Measurements from ENCODE around the gene TRIM46. TPM values are rescaled to one million over a fixed set of nuclear protein-coding genes. Genes with fewer than 3 reads are reported as not detected.

Gene TRIM46
- total RNA-seq, 6 donors from 2014 or later, result 0.30 to 0.64 (median 0.57) TPM; not detected in 3

DNA sequence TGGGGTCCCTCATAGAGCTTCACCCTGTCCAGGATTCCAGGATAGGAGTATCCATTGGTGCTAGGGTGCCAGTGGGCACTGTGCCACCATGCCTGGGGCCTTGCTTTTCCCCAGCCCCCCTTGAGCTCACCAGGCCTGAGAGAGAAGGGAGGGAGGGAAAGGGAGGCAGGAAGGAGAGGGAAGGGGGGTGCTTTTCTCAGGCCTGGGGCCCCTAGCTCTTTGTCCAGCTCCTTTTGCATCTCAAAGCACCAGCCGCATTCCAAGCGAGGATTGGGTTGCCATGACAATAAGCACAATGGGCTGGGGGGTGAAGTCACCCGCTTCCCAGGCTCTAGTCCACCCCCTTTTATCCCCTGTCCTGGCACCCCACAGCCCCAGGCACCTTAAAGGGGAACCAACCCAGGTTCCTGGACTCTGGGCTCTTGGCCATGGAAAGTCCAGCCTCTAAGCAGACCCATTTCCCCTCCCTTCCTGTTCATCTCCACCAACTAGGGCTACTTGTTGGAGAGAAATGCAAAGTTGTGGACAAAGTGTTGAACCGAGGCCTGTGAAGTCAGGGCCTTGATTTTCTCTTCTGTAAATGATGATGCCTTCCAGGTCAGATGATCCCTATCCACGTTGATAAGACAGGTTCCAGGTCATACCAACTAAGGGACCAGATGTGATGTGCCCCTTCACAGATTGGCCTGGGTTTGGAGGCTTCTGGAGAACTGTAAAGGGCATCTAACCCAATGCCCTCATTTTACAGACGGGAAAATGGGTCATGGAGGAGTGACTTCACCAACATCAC is 22.6 kb downstream of the TRIM46 start:
- DNase-seq (no peak), ATAC-seq (ENCODE audit: low FRiP score in 2 of 2) (no peak)
- no peaks in the 10 kb centered on the region for H3K9me3 ChIP-seq
- no peaks in the 10 kb centered on the region for H3K27me3 ChIP-seq
- peaks cover 23 to 32% (median 27%) of the 10 kb centered on the region in 4 donors for H3K4me1 ChIP-seq
- H3K4me3 ChIP-seq, result peak overlapping the region in 1 of 4 donors; percentile 69
- H3K36me3 ChIP-seq, result peaks cover 0 to 14% (median 7%) of the 10 kb centered on the region in 4 donors
- WGBS, 2 donors, result 90 to 92% methylated on average over 6 of the region's 6 CpGs
- no peak for TF ChIP-seq EP300 (IDR thresholded peaks at IDR 0.05)
- TF ChIP-seq POLR2A (IDR thresholded peaks at IDR 0.05), result peak in 1 of 4 donors; percentile 3
- peak overlapping the region in 2 of 4 donors; percentile 90 to 96 for H3K27ac ChIP-seq

DNA sequence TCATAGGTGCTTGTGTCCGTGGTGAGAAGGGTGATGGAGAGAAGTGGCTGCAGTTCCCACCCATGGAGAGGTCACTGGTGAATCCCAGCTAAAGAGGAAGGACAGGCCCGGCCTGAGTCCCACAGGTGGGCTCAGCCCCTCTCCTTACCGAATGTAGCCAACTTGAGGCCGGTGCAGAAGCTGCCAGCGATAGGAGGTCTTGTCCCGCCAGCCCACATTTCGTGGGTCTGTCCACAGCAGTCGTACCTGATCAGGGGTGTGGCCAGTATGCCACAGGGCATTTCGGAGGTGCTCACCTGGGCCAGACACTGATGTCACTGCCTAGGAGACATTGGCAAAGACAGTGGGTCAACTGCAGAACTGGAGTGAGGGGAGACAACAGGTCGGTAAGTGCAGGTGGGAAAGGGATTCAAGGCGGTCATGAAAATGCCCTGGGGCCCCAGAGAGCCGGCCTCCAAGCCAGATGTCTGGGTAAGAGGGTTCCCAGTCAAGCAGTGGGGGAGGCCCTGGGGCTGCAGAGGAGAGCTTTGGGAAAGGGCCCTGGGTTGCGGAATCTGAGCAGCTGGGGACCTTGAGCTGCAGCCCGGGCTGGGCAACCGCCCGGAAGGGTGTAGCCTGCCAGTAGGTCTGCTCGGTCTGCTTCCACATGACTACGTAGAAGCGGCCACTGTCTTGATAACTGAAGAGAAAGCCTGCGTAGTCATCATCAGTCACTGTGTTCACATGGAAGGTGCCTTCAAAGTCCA is 23.4 kb downstream of the TRIM46 start:
- no peak for ATAC-seq (ENCODE audit: low FRiP score in 2 of 2)
- TF ChIP-seq POLR2A (IDR thresholded peaks at IDR 0.05), result no peak
- TF ChIP-seq, protein P1, sequence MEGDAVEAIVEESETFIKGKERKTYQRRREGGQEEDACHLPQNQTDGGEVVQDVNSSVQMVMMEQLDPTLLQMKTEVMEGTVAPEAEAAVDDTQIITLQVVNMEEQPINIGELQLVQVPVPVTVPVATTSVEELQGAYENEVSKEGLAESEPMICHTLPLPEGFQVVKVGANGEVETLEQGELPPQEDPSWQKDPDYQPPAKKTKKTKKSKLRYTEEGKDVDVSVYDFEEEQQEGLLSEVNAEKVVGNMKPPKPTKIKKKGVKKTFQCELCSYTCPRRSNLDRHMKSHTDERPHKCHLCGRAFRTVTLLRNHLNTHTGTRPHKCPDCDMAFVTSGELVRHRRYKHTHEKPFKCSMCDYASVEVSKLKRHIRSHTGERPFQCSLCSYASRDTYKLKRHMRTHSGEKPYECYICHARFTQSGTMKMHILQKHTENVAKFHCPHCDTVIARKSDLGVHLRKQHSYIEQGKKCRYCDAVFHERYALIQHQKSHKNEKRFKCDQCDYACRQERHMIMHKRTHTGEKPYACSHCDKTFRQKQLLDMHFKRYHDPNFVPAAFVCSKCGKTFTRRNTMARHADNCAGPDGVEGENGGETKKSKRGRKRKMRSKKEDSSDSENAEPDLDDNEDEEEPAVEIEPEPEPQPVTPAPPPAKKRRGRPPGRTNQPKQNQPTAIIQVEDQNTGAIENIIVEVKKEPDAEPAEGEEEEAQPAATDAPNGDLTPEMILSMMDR (IDR thresholded peaks at IDR 0.05), result no peak
- TF ChIP-seq EP300 (IDR thresholded peaks at IDR 0.05), result no peak
- no peak for TF ChIP-seq POLR2AphosphoS5 (IDR thresholded peaks at IDR 0.05)
- WGBS, 2 donors, result 93 to 94% methylated on average over 19 to 20 of the region's 20 CpGs
- H3K9me3 ChIP-seq, result no peaks in the 10 kb centered on the region
- H3K36me3 ChIP-seq, result peaks cover 0 to 14% (median 7%) of the 10 kb centered on the region in 4 donors
- H3K27ac ChIP-seq, result no peak overlapping the region
- no peak overlapping the region for H3K4me3 ChIP-seq
- H3K4me1 ChIP-seq, result peaks cover 23 to 32% (median 27%) of the 10 kb centered on the region in 4 donors
- H3K27me3 ChIP-seq, result no peaks in the 10 kb centered on the region
- DNase-seq, result no peak

DNA sequence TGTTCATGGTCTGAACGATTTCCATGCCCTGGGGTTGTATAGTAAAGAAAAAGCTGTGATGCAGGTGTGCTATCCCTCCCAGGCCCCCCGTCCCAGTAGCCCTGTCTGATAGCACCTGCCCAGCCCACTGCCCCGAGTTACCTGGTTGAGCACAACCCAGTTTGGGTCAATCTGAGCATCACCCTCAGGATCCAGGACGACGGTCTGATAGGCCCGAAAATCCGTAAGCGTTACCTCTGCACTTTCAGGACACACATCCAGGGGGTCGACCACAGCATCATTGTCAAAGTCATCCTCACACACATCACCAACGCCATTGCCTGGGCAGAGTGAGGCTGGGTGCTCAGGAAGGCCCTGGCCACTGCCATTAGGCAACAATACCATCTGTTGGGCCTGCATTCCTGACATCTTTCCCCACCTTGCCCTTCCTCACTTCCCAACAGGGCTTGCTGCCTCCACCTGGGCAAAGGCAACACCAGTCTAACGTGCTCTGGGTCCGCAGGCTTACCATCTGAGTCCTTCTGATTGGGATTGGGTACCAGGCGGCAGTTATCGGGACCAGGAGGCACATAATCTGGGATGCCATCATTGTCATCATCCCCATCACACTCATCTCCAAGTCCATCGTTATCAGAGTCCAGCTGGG is 24.4 kb downstream of the TRIM46 start:
- 90 to 95% methylated on average over 15 of the region's 15 CpGs for WGBS, 2 donors
- no peak for ATAC-seq (ENCODE audit: low FRiP score in 2 of 2)
- H3K4me3 ChIP-seq, result no peak overlapping the region
- H3K9me3 ChIP-seq, result no peaks in the 10 kb centered on the region
- no peak for DNase-seq
- H3K27ac ChIP-seq, result no peak overlapping the region
- no peaks in the 10 kb centered on the region for H3K27me3 ChIP-seq
- TF ChIP-seq, protein P1 (IDR thresholded peaks at IDR 0.05), result no peak
- TF ChIP-seq POLR2A (IDR thresholded peaks at IDR 0.05), result no peak
- TF ChIP-seq EP300 (IDR thresholded peaks at IDR 0.05), result no peak
- H3K4me1 ChIP-seq, result peaks cover 21 to 26% (median 22%) of the 10 kb centered on the region in 4 donors
- peaks cover 0 to 14% (median 7%) of the 10 kb centered on the region in 4 donors for H3K36me3 ChIP-seq

DNA sequence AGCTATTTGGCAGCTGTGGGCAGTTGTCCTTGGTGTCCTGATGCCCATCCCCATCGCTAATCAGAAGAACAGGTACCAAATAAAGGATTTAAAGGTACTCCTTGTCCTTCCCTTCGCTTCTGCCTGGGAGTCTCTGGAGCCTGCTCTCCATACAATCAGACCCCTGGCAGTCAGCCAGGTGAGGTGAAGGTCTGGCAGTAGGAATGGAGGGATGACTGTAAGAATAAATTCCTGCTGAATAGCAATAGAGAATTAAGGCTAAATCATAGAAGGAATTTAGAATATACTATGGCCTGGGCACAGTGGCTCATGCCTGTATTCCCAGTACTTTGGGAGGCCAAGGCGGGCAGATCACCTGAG is 24.9 kb downstream of the TRIM46 start:
- Histone ChIP-seq H3K27ac (no peak overlapping the region), H3K36me3 (peaks cover 0 to 14% (median 7%) of the 10 kb centered on the region in 4 donors), H3K4me3 (no peak overlapping the region), H3K9me3 (no peaks in the 10 kb centered on the region), H3K4me1 (peaks cover 17 to 21% (median 20%) of the 10 kb centered on the region in 4 donors), H3K27me3 (no peaks in the 10 kb centered on the region)
- TF ChIP-seq, protein P1 (IDR thresholded peaks at IDR 0.05), result no peak
- TF ChIP-seq POLR2AphosphoS5 (IDR thresholded peaks at IDR 0.05) (no peak), EP300 (IDR thresholded peaks at IDR 0.05) (no peak), POLR2A (IDR thresholded peaks at IDR 0.05) (no peak)
- DNase-seq, result no peak
- 85 to 95% methylated on average over 3 of the region's 3 CpGs for WGBS, 2 donors
- ATAC-seq (ENCODE audit: low FRiP score in 2 of 2), result no peak

DNA sequence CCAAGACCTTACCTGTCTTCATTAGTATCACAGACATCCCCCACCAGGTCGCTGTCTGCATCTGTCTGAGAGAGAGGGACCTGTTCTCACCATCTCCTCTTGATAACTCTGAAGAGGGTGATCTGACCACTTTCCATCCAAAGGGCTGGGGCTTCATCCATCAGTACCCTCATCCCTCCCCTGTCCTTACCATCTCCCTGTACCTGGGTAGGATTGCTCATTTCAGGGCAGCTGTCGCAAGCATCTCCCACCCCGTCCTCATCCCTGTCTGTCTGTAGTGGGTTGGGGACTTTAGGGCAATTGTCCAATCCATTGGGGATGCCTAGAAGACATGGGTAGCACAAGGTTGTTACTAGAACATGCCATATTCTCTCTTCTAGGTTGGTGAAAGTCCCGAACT is 26.1 kb downstream of the TRIM46 start:
- Histone ChIP-seq H3K27me3 (no peaks in the 10 kb centered on the region), H3K27ac (no peak overlapping the region), H3K36me3 (peaks cover 0 to 14% (median 7%) of the 10 kb centered on the region in 4 donors), H3K9me3 (no peaks in the 10 kb centered on the region), H3K4me1 (peaks cover 5 to 10% (median 8%) of the 10 kb centered on the region in 4 donors), H3K4me3 (no peak overlapping the region)
- 84 to 86% methylated on average over 4 of the region's 4 CpGs for WGBS, 2 donors
- no peak for ATAC-seq (ENCODE audit: low FRiP score in 2 of 2)
- DNase-seq, result no peak
- TF ChIP-seq, protein P1 (IDR thresholded peaks at IDR 0.05), result no peak
- TF ChIP-seq EP300 (IDR thresholded peaks at IDR 0.05) (no peak), POLR2A (IDR thresholded peaks at IDR 0.05) (no peak), POLR2AphosphoS5 (IDR thresholded peaks at IDR 0.05) (no peak)
